ENCODE measurements around the gene BOK.

DNA sequence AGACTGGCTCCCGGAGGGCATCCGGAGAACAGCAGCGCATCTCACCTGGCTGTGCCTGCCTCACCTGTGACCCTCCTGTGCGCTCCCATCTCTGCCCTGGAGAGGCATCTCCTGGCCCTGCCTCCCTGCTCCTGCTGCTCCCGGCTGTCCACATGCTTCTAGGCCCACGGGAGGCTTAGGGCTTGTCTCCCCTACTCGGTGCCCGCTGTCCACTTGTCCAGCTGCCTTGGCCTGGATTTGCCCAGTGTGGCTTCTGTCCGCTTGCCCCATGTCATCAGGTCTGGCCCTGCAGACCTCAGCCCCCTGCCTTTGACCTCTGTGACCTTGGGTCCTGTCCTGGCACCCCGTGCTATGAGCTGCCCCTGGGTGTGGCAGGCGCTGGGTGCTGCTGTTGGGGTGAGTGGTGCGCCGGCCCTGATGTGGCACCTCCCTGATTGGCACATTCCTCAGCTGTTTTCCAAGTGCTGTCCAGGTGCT is 4.5 kb downstream of the BOK start:
- TF ChIP-seq JUND (IDR thresholded peaks at IDR 0.05; ENCODE audit: low read depth, low read length) (no peak), SIN3A (IDR thresholded peaks at IDR 0.05; ENCODE audit: low read depth, low read length) (no peak), ETV6 (conservative IDR thresholded peaks at IDR 0.05 in 1 of 2, IDR thresholded peaks at IDR 0.05 in 1 of 2; ENCODE audit: borderline replicate concordance in 1 of 2, low read depth in 1 of 2) (no peak), FOS (IDR thresholded peaks at IDR 0.05; ENCODE audit: borderline replicate concordance, extremely low read depth, insufficient read length) (no peak), CHD4 (IDR thresholded peaks at IDR 0.05) (no peak), DPF2 (IDR thresholded peaks at IDR 0.05) (no peak), SMC3 (IDR thresholded peaks at IDR 0.05; ENCODE audit: borderline replicate concordance, low read length) (no peak), YY1 (IDR thresholded peaks at IDR 0.05; ENCODE audit: low read depth, low read length) (no peak), SUZ12 (IDR thresholded peaks at IDR 0.05; ENCODE audit: unreplicated experiment) (no peak), FOXM1 (IDR thresholded peaks at IDR 0.05; ENCODE audit: low read depth, low read length) (no peak), STAT1 (conservative IDR thresholded peaks at IDR 0.05) (no peak), POLR2AphosphoS5 (IDR thresholded peaks at IDR 0.05; ENCODE audit: low read length) (no peak)
- TF ChIP-seq, protein P1, sequence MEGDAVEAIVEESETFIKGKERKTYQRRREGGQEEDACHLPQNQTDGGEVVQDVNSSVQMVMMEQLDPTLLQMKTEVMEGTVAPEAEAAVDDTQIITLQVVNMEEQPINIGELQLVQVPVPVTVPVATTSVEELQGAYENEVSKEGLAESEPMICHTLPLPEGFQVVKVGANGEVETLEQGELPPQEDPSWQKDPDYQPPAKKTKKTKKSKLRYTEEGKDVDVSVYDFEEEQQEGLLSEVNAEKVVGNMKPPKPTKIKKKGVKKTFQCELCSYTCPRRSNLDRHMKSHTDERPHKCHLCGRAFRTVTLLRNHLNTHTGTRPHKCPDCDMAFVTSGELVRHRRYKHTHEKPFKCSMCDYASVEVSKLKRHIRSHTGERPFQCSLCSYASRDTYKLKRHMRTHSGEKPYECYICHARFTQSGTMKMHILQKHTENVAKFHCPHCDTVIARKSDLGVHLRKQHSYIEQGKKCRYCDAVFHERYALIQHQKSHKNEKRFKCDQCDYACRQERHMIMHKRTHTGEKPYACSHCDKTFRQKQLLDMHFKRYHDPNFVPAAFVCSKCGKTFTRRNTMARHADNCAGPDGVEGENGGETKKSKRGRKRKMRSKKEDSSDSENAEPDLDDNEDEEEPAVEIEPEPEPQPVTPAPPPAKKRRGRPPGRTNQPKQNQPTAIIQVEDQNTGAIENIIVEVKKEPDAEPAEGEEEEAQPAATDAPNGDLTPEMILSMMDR (IDR thresholded peaks at IDR 0.05 in 2 of 3, conservative IDR thresholded peaks at IDR 0.05 in 1 of 3; ENCODE audit: control insufficient read depth in 2 of 3, extremely low read depth in 1 of 3, insufficient read depth in 1 of 3, low read depth in 3 of 3, low read length in 3 of 3): no peak
- TF ChIP-seq, protein P2, sequence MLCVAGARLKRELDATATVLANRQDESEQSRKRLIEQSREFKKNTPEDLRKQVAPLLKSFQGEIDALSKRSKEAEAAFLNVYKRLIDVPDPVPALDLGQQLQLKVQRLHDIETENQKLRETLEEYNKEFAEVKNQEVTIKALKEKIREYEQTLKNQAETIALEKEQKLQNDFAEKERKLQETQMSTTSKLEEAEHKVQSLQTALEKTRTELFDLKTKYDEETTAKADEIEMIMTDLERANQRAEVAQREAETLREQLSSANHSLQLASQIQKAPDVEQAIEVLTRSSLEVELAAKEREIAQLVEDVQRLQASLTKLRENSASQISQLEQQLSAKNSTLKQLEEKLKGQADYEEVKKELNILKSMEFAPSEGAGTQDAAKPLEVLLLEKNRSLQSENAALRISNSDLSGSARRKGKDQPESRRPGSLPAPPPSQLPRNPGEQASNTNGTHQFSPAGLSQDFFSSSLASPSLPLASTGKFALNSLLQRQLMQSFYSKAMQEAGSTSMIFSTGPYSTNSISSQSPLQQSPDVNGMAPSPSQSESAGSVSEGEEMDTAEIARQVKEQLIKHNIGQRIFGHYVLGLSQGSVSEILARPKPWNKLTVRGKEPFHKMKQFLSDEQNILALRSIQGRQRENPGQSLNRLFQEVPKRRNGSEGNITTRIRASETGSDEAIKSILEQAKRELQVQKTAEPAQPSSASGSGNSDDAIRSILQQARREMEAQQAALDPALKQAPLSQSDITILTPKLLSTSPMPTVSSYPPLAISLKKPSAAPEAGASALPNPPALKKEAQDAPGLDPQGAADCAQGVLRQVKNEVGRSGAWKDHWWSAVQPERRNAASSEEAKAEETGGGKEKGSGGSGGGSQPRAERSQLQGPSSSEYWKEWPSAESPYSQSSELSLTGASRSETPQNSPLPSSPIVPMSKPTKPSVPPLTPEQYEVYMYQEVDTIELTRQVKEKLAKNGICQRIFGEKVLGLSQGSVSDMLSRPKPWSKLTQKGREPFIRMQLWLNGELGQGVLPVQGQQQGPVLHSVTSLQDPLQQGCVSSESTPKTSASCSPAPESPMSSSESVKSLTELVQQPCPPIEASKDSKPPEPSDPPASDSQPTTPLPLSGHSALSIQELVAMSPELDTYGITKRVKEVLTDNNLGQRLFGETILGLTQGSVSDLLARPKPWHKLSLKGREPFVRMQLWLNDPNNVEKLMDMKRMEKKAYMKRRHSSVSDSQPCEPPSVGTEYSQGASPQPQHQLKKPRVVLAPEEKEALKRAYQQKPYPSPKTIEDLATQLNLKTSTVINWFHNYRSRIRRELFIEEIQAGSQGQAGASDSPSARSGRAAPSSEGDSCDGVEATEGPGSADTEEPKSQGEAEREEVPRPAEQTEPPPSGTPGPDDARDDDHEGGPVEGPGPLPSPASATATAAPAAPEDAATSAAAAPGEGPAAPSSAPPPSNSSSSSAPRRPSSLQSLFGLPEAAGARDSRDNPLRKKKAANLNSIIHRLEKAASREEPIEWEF (IDR thresholded peaks at IDR 0.05; ENCODE audit: insufficient replicate concordance, low read depth, low read length): no peak

Measured in GM12878 (cell line).